Measurements from ENCODE around the gene KRTAP1-3. TPM values are rescaled to one million over a fixed set of nuclear protein-coding genes. Genes with fewer than 3 reads are reported as not detected.
"Not testable (repeated sequence)": the region's sequence is repeated elsewhere in the genome, so short reads cannot be mapped to it uniquely, and the experiment has no call there.

The KRTAP1-3 gene
- total RNA-seq, 1 donor = not detected

- Histone ChIP-seq H3K9me3 (ENCODE audit: low read depth, low read length) (no peaks in the 10 kb centered on the region), H4K20me1 (ENCODE audit: insufficient read depth, low read length) (no peaks in the 10 kb centered on the region), H3K4me1 (ENCODE audit: insufficient read depth, low read length) (peaks cover 6% of the 10 kb centered on the region), H3K27ac (ENCODE audit: low read depth, low read length) (no peak overlapping the region), H3K79me2 (ENCODE audit: insufficient read depth, low read length) (no peaks in the 10 kb centered on the region), H3K36me3 (ENCODE audit: insufficient read depth, low read length) (no peaks in the 10 kb centered on the region), H3K4me2 (ENCODE audit: insufficient read depth, low read length) (no peak overlapping the region), H2AFZ (ENCODE audit: low read length) (peak overlapping the region; percentile 23), H3K4me3 (ENCODE audit: insufficient read depth, low read length) (no peak overlapping the region), H3K27me3 (ENCODE audit: insufficient read depth, low read length) (no peaks in the 10 kb centered on the region)
- peak; percentile 61 for DNase-seq (ENCODE audit: insufficient read length, low spot score, missing footprints)
- TF ChIP-seq CTCF (IDR thresholded peaks at IDR 0.05; ENCODE audit: extremely low read depth, low read depth, low read length) = no peak
These were observed 31.9 kb downstream of the KRTAP1-3 start for GRCh38 chr17:41002814-41003213.

- no peak for TF ChIP-seq CTCF (IDR thresholded peaks at IDR 0.05; ENCODE audit: extremely low read depth, low read depth, low read length)
- H3K4me1 ChIP-seq (ENCODE audit: insufficient read depth, low read length) = peaks cover 6% of the 10 kb centered on the region
- H3K27me3 ChIP-seq (ENCODE audit: insufficient read depth, low read length) = no peaks in the 10 kb centered on the region
- no peak overlapping the region for H2AFZ ChIP-seq (ENCODE audit: low read length)
- H3K27ac ChIP-seq (ENCODE audit: low read depth, low read length) = no peak overlapping the region
- no peaks in the 10 kb centered on the region for H3K36me3 ChIP-seq (ENCODE audit: insufficient read depth, low read length)
- H3K79me2 ChIP-seq (ENCODE audit: insufficient read depth, low read length) = no peaks in the 10 kb centered on the region
- no peaks in the 10 kb centered on the region for H3K9me3 ChIP-seq (ENCODE audit: low read depth, low read length)
- no peak overlapping the region for H3K4me3 ChIP-seq (ENCODE audit: insufficient read depth, low read length)
- H4K20me1 ChIP-seq (ENCODE audit: insufficient read depth, low read length) = no peaks in the 10 kb centered on the region
- no peak overlapping the region for H3K4me2 ChIP-seq (ENCODE audit: insufficient read depth, low read length)
- no peak for DNase-seq (ENCODE audit: insufficient read length, low spot score, missing footprints)
These were observed 32.9 kb downstream of the KRTAP1-3 start for GRCh38 chr17:41001795-41002194.

GRCh38 chr17:40999563-40999962 is 35.1 kb downstream of the KRTAP1-3 start, which contains the start of gene KRTAP3-2:
Gene KRTAP3-2 (minus strand): TSS chr17:40999906. CDS start chr17:40999853, 53 bp downstream.
- not testable (repeated sequence) for H3K4me2 ChIP-seq (ENCODE audit: insufficient read depth, low read length); H4K20me1 ChIP-seq (ENCODE audit: insufficient read depth, low read length); H3K27ac ChIP-seq (ENCODE audit: low read depth, low read length); H3K9me3 ChIP-seq (ENCODE audit: low read depth, low read length); H3K4me3 ChIP-seq (ENCODE audit: insufficient read depth, low read length); H3K27me3 ChIP-seq (ENCODE audit: insufficient read depth, low read length); H3K4me1 ChIP-seq (ENCODE audit: insufficient read depth, low read length); DNase-seq (ENCODE audit: insufficient read length, low spot score, missing footprints); H2AFZ ChIP-seq (ENCODE audit: low read length); H3K79me2 ChIP-seq (ENCODE audit: insufficient read depth, low read length); H3K36me3 ChIP-seq (ENCODE audit: insufficient read depth, low read length)

- no peak for TF ChIP-seq CTCF (IDR thresholded peaks at IDR 0.05; ENCODE audit: extremely low read depth, low read depth, low read length)
- Histone ChIP-seq H3K27ac (ENCODE audit: low read depth, low read length) (no peak overlapping the region), H3K4me2 (ENCODE audit: insufficient read depth, low read length) (no peak overlapping the region), H3K9me3 (ENCODE audit: low read depth, low read length) (no peaks in the 10 kb centered on the region), H3K27me3 (ENCODE audit: insufficient read depth, low read length) (no peaks in the 10 kb centered on the region), H3K4me3 (ENCODE audit: insufficient read depth, low read length) (no peak overlapping the region), H4K20me1 (ENCODE audit: insufficient read depth, low read length) (no peaks in the 10 kb centered on the region), H3K4me1 (ENCODE audit: insufficient read depth, low read length) (no peaks in the 10 kb centered on the region), H3K79me2 (ENCODE audit: insufficient read depth, low read length) (no peaks in the 10 kb centered on the region), H3K36me3 (ENCODE audit: insufficient read depth, low read length) (no peaks in the 10 kb centered on the region), H2AFZ (ENCODE audit: low read length) (no peak overlapping the region)
- no peak for DNase-seq (ENCODE audit: insufficient read length, low spot score, missing footprints)
These were observed 37.3 kb downstream of the KRTAP1-3 start for GRCh38 chr17:40997361-40997760.
